ENCODE measurements around the gene HPSE2.

Gene HPSE2

DNA sequence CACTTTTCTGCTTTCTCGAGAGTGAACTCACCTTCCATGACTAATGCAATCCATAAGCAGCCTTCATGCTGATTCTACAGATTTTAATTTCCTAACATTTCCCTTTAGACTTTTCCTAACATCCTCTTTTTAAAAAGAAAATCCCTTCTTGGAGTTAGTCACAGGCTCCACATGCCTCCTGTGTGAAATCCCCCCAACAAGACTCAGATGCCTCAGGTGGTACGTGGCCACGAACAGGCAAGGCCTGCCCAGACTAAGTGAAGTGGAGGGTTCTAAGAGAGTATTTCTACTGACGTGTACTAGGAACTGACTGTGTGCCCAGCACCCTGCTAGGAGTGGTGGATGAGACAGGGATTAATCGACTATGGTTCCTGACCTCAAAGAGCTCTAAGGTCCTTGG, 663.1 kb downstream of the HPSE2 start:
- ATAC-seq (ENCODE audit: insufficient read depth, low read depth) (no peak), DNase-seq (no peak)
- no peaks in the 10 kb centered on the region for H3K4me1 ChIP-seq (ENCODE audit: insufficient read depth, low read length)
- no peak overlapping the region for H3K27ac ChIP-seq (ENCODE audit: low read length)
- no peak overlapping the region for H2AFZ ChIP-seq (ENCODE audit: low read depth, low read length)
- H3K79me2 ChIP-seq (ENCODE audit: insufficient read depth, low read length) = no peaks in the 10 kb centered on the region
- H3K9ac ChIP-seq (ENCODE audit: low read depth, low read length) = no peak overlapping the region
- H3K9me3 ChIP-seq (ENCODE audit: insufficient read depth, low read length, severe bottlenecking) = no peaks in the 10 kb centered on the region
- H3K4me2 ChIP-seq (ENCODE audit: insufficient read depth, low read length) = no peak overlapping the region
- H4K20me1 ChIP-seq (ENCODE audit: insufficient read depth, low read length) = no peaks in the 10 kb centered on the region
- no peaks in the 10 kb centered on the region for H3K36me3 ChIP-seq (ENCODE audit: insufficient read depth, low read length)
- no peak overlapping the region for H3K4me3 ChIP-seq (ENCODE audit: low read depth in 1 of 2, low read length in 2 of 2)
- TF ChIP-seq, protein P1, sequence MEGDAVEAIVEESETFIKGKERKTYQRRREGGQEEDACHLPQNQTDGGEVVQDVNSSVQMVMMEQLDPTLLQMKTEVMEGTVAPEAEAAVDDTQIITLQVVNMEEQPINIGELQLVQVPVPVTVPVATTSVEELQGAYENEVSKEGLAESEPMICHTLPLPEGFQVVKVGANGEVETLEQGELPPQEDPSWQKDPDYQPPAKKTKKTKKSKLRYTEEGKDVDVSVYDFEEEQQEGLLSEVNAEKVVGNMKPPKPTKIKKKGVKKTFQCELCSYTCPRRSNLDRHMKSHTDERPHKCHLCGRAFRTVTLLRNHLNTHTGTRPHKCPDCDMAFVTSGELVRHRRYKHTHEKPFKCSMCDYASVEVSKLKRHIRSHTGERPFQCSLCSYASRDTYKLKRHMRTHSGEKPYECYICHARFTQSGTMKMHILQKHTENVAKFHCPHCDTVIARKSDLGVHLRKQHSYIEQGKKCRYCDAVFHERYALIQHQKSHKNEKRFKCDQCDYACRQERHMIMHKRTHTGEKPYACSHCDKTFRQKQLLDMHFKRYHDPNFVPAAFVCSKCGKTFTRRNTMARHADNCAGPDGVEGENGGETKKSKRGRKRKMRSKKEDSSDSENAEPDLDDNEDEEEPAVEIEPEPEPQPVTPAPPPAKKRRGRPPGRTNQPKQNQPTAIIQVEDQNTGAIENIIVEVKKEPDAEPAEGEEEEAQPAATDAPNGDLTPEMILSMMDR (IDR thresholded peaks at IDR 0.05; ENCODE audit: borderline replicate concordance, extremely low read depth, low read length, poor library complexity, severe bottlenecking) = no peak
- TF ChIP-seq EZH2 (IDR thresholded peaks at IDR 0.05; ENCODE audit: borderline replicate concordance, low read depth, low read length, severe bottlenecking) = no peak
- H3K27me3 ChIP-seq (ENCODE audit: insufficient read depth, low read length, poor library complexity) = peaks cover 5% of the 10 kb centered on the region

DNA sequence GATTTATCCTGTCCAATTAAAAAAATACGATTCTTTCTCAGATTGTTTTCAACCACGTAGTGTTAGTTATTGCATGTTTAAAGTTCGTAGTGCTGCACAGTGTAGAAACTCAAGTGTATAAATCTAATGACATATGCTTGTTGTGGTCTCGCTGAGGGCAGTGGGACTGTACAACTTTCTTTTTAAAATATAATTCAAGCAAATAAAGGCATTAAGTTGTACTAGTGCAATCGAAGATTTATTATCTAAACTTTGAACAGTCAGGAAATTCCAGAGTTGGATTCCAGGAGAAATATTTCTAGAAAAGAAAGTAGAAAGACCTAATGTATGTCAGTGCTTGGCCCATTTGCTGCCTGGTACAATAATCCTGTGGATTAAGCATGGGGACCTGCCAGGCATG, 664.8 kb downstream of the HPSE2 start:
- H2AFZ ChIP-seq (ENCODE audit: low read depth, low read length) = no peak overlapping the region
- H3K9me3 ChIP-seq (ENCODE audit: insufficient read depth, low read length, severe bottlenecking) = no peaks in the 10 kb centered on the region
- H3K36me3 ChIP-seq (ENCODE audit: insufficient read depth, low read length) = no peaks in the 10 kb centered on the region
- no peak overlapping the region for H3K4me2 ChIP-seq (ENCODE audit: insufficient read depth, low read length)
- no peaks in the 10 kb centered on the region for H3K4me1 ChIP-seq (ENCODE audit: insufficient read depth, low read length)
- no peaks in the 10 kb centered on the region for H3K79me2 ChIP-seq (ENCODE audit: insufficient read depth, low read length)
- ATAC-seq (ENCODE audit: insufficient read depth, low read depth) (no peak), DNase-seq (no peak)
- H3K4me3 ChIP-seq (ENCODE audit: low read depth in 1 of 2, low read length in 2 of 2) = no peak overlapping the region
- TF ChIP-seq, protein P1 (IDR thresholded peaks at IDR 0.05; ENCODE audit: borderline replicate concordance, extremely low read depth, low read length, poor library complexity, severe bottlenecking) = no peak
- no peak for TF ChIP-seq EZH2 (IDR thresholded peaks at IDR 0.05; ENCODE audit: borderline replicate concordance, low read depth, low read length, severe bottlenecking)
- H3K27ac ChIP-seq (ENCODE audit: low read length) = no peak overlapping the region
- H3K27me3 ChIP-seq (ENCODE audit: insufficient read depth, low read length, poor library complexity) = peaks cover 8% of the 10 kb centered on the region
- no peak overlapping the region for H3K9ac ChIP-seq (ENCODE audit: low read depth, low read length)
- no peaks in the 10 kb centered on the region for H4K20me1 ChIP-seq (ENCODE audit: insufficient read depth, low read length)

DNA sequence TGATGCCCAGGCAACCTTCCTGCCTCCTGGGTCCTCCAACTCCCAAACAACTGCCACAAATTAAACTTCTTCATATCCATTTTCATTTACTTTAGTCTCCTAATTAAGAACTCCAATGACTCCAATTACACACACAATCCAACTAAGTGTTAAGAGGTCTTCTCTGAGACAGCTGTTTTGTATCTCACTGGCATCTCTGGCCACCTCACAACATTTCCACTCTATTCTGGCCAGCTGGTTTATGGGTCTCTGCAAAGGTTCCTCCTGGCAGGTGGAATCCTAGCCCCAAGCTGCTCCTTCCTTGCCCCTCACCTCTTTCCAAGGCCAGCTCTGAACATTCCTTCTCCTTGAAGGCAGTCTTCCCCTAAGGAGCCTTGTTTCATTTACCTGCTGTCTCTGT, 665.8 kb downstream of the HPSE2 start:
- Histone ChIP-seq H3K79me2 (ENCODE audit: insufficient read depth, low read length) (no peaks in the 10 kb centered on the region), H4K20me1 (ENCODE audit: insufficient read depth, low read length) (no peaks in the 10 kb centered on the region), H3K9me3 (ENCODE audit: insufficient read depth, low read length, severe bottlenecking) (no peaks in the 10 kb centered on the region), H3K36me3 (ENCODE audit: insufficient read depth, low read length) (no peaks in the 10 kb centered on the region), H3K27me3 (ENCODE audit: insufficient read depth, low read length, poor library complexity) (peaks cover 8% of the 10 kb centered on the region), H3K4me2 (ENCODE audit: insufficient read depth, low read length) (no peak overlapping the region), H3K4me1 (ENCODE audit: insufficient read depth, low read length) (no peaks in the 10 kb centered on the region), H2AFZ (ENCODE audit: low read depth, low read length) (no peak overlapping the region), H3K4me3 (ENCODE audit: low read depth in 1 of 2, low read length in 2 of 2) (no peak overlapping the region), H3K9ac (ENCODE audit: low read depth, low read length) (no peak overlapping the region), H3K27ac (ENCODE audit: low read length) (no peak overlapping the region)
- ATAC-seq (ENCODE audit: insufficient read depth, low read depth) = no peak
- no peak for TF ChIP-seq EZH2 (IDR thresholded peaks at IDR 0.05; ENCODE audit: borderline replicate concordance, low read depth, low read length, severe bottlenecking)
- TF ChIP-seq, protein P1 (IDR thresholded peaks at IDR 0.05; ENCODE audit: borderline replicate concordance, extremely low read depth, low read length, poor library complexity, severe bottlenecking) = no peak
- no peak for DNase-seq

DNA sequence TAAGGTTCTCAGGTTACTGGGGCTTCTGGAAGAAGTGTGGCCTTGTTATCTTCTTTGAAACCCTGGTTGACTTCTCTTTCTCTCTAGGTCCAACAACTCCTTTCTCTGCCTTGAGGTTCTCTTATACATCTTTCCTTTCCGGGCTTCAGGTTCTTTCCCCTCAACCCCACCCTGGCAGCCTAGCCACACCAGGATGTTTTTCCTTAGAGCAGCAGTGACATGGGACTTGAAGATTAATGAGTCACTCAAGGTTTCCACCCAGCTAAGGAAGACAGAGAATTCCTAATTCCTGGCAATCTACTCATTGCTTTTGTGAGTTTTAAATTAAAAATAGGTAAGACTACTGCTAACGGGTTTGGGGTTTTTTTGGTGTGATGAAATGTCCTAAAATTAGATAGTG, 667.1 kb downstream of the HPSE2 start:
- TF ChIP-seq, protein P1 (IDR thresholded peaks at IDR 0.05; ENCODE audit: borderline replicate concordance, extremely low read depth, low read length, poor library complexity, severe bottlenecking) = no peak
- no peak for TF ChIP-seq EZH2 (IDR thresholded peaks at IDR 0.05; ENCODE audit: borderline replicate concordance, low read depth, low read length, severe bottlenecking)
- no peak overlapping the region for H3K4me2 ChIP-seq (ENCODE audit: insufficient read depth, low read length)
- H3K36me3 ChIP-seq (ENCODE audit: insufficient read depth, low read length) = no peaks in the 10 kb centered on the region
- H3K4me1 ChIP-seq (ENCODE audit: insufficient read depth, low read length) = no peaks in the 10 kb centered on the region
- ATAC-seq (ENCODE audit: insufficient read depth, low read depth) (no peak), DNase-seq (no peak)
- H3K4me3 ChIP-seq (ENCODE audit: low read depth in 1 of 2, low read length in 2 of 2) = no peak overlapping the region
- H3K79me2 ChIP-seq (ENCODE audit: insufficient read depth, low read length) = no peaks in the 10 kb centered on the region
- H2AFZ ChIP-seq (ENCODE audit: low read depth, low read length) = no peak overlapping the region
- H3K27me3 ChIP-seq (ENCODE audit: insufficient read depth, low read length, poor library complexity) = peaks cover 8% of the 10 kb centered on the region
- no peaks in the 10 kb centered on the region for H4K20me1 ChIP-seq (ENCODE audit: insufficient read depth, low read length)
- no peak overlapping the region for H3K9ac ChIP-seq (ENCODE audit: low read depth, low read length)
- no peak overlapping the region for H3K27ac ChIP-seq (ENCODE audit: low read length)
- H3K9me3 ChIP-seq (ENCODE audit: insufficient read depth, low read length, severe bottlenecking) = no peaks in the 10 kb centered on the region

All from DND-41 (cell line).